Keratinocyte (primary cell): ENCODE measurements around the gene ATP11A. TPM values are rescaled to one million over a fixed set of nuclear protein-coding genes. Genes with fewer than 3 reads are reported as not detected.

Experiments used
- DNase-seq: peaks from one replicate; pipeline ENCODE4 v3.0.0-alpha.2; 2011; ENCODE audit warnings: low read depth, missing footprints, low spot score
- FAIRE-seq: peaks from 2 replicates; lab custom pipeline; 2011; peaks lifted over from hg19 to GRCh38; lab: Jason Lieb, UNC
- H2AFZ ChIP-seq: 2 replicates; pipeline ENCODE4 v1.6.0; 2012; ENCODE audit warnings: low read length, control low read depth, inconsistent platforms; ENCODE audit not compliant: control insufficient read depth
- H3K27ac ChIP-seq: 2 replicates; pipeline ENCODE4 v1.5.1; 2011; ENCODE audit warnings: low read length; ENCODE audit not compliant: control insufficient read depth, insufficient read depth
- H3K27me3 ChIP-seq: 3 replicates; pipeline ENCODE4 v1.6.0; 2011; ENCODE audit warnings: low read length; ENCODE audit not compliant: control insufficient read depth, insufficient read depth; ENCODE audit errors: extremely low read depth
- H3K36me3 ChIP-seq, 2 experiments: 2 replicates in 1 of 2; 3 replicates in 1 of 2; pipeline ENCODE4 v1.5.1; 2011; ENCODE audit warnings: low read length in 2 of 2, mild to moderate bottlenecking in 1 of 2; ENCODE audit not compliant: control insufficient read depth in 2 of 2, insufficient read depth in 2 of 2; ENCODE audit errors: extremely low read depth in 1 of 2
- H3K4me1 ChIP-seq: 3 replicates; pipeline ENCODE4 v1.5.1; 2011; ENCODE audit warnings: low read length; ENCODE audit not compliant: control insufficient read depth, insufficient read depth; ENCODE audit errors: extremely low read depth
- H3K4me2 ChIP-seq: 3 replicates; pipeline ENCODE4 v1.6.0; 2011; ENCODE audit warnings: low read depth, low read length; ENCODE audit not compliant: control insufficient read depth, insufficient read depth; ENCODE audit errors: extremely low read depth
- H3K4me3 ChIP-seq, 3 experiments: fragments of 200-600 bp in 1 of 3; sonication (generic) in 1 of 3; 2 replicates in 2 of 3; 3 replicates in 1 of 3; pipeline ENCODE4 v1.5.1; 2011 to 2016; ENCODE audit warnings: low read length in 3 of 3, mild to moderate bottlenecking in 3 of 3, control low read depth in 2 of 3, inconsistent platforms in 1 of 3, low read depth in 1 of 3, mixed read lengths in 1 of 3, mixed run types in 1 of 3, moderate library complexity in 1 of 3; ENCODE audit not compliant: control insufficient read depth in 2 of 3, insufficient read depth in 2 of 3; ENCODE audit errors: extremely low read depth in 1 of 3
- H3K79me2 ChIP-seq: 2 replicates; pipeline ENCODE4 v1.6.0; 2012; ENCODE audit warnings: low read length; ENCODE audit not compliant: control insufficient read depth, insufficient read depth
- H3K9ac ChIP-seq: 3 replicates; pipeline ENCODE4 v1.6.0; 2011; ENCODE audit warnings: low read length; ENCODE audit not compliant: control insufficient read depth, insufficient read depth; ENCODE audit errors: extremely low read depth
- H3K9me1 ChIP-seq: 3 replicates; pipeline ENCODE4 v1.6.0; 2011; ENCODE audit warnings: low read length; ENCODE audit not compliant: control insufficient read depth, insufficient read depth; ENCODE audit errors: extremely low read depth
- H3K9me3 ChIP-seq: 2 replicates; pipeline ENCODE4 v1.5.1; 2012; ENCODE audit warnings: low read depth, low read length; ENCODE audit not compliant: control insufficient read depth
- H4K20me1 ChIP-seq: 3 replicates; pipeline ENCODE4 v1.6.0; 2011; ENCODE audit warnings: low read length; ENCODE audit not compliant: control insufficient read depth, insufficient read depth; ENCODE audit errors: extremely low read depth
- CTCF ChIP-seq, 3 experiments: IDR thresholded peaks in 1 of 3; conservative IDR thresholded peaks in 1 of 3; optimal IDR thresholded peaks in 1 of 3; 2 replicates in 2 of 3; 3 replicates in 1 of 3; pipeline versions ENCODE3 to v1.5.1; 2011; ENCODE audit warnings: low read length in 3 of 3, mild to moderate bottlenecking in 3 of 3, moderate library complexity in 2 of 3, control low read depth in 1 of 3, inconsistent platforms in 1 of 3; ENCODE audit not compliant: insufficient read depth in 2 of 3; ENCODE audit errors: extremely low read depth in 1 of 3
- EZH2 ChIP-seq: IDR thresholded peaks from one replicate; pipeline ENCODE4 v1.6.1; 2012; ENCODE audit warnings: inconsistent platforms, mild to moderate bottlenecking, low read length, moderate library complexity
- dilution Hi-C: fragments of 300-500 bp; cut with MboI; formaldehyde crosslinking; loops from one replicate; pipeline ENCODE4 v1.7.0; 2020; ENCODE audit warnings: low sequenced_read_pairs; ENCODE audit not compliant: extremely low pct_ligation_motif_present
- polyA plus RNA-seq, 5 experiments: library from polyadenylated mRNA; depleted of rRNA in 3 of 5; stranded (reverse) in 3 of 5; stranded (forward) in 1 of 5; unstranded in 1 of 5; fragments of >200 nt; gene quantifications; 1 replicate in 1 of 5; 2 replicates in 3 of 5; 3 replicates in 1 of 5; pipeline versions ENCODE4 v1.2.1 to v1.2.3, GENCODE V29; 2011 to 2012; ENCODE audit warnings: missing spikeins in 2 of 5, low read depth in 1 of 5, low replicate concordance in 1 of 5

The ATP11A gene
- polyA plus RNA-seq, 1 donor (not counting 4 experiments of a cell fraction or from before 2014, with no cell fraction given), result 4.3 TPM

DNA sequence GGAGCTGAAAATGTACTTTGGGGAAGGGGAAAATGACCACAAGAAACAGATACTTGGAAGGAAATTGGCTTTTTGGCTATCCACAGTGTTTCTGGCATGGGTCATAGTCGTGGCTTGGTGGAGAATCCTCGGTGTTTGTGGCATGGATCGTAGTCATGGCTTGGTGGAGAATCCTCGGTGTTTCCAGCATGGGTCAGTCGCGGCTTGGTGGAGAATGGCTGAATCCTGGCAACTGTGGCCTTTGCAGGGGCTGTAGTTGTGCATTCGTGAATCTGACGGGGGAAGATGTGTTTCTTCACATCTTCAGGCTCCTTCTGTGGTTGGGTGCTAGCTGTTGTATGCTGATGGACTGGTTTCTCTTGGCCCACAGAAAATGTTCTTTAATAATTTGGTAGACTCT, 217.4 kb downstream of the ATP11A start:
- Histone ChIP-seq H3K9me1 (no peaks in the 10 kb centered on the region), H3K4me2 (no peak overlapping the region), H3K9me3 (peaks cover 3% of the 10 kb centered on the region), H3K9ac (no peak overlapping the region), H3K79me2 (no peaks in the 10 kb centered on the region), H3K36me3 (no peaks in the 10 kb centered on the region), H4K20me1 (no peaks in the 10 kb centered on the region), H3K4me1 (no peaks in the 10 kb centered on the region), H3K27me3 (peaks cover 9% of the 10 kb centered on the region), H3K27ac (no peak overlapping the region), H3K4me3 (no peak overlapping the region), H2AFZ (no peak overlapping the region)
- TF ChIP-seq CTCF (optimal IDR thresholded peaks at IDR 0.05 in 1 of 3, IDR thresholded peaks at IDR 0.05 in 1 of 3, conservative IDR thresholded peaks at IDR 0.05 in 1 of 3; ENCODE audit: extremely low read depth in 1 of 3, insufficient read depth in 2 of 3, low read length in 3 of 3) (no peak), EZH2 (no peak)
- dilution Hi-C loops, result no loop called here
- DNase-seq, result no peak
- FAIRE-seq, result no peak

- Histone ChIP-seq H3K36me3 (no peaks in the 10 kb centered on the region), H2AFZ (no peak overlapping the region), H3K27ac (no peak overlapping the region), H3K9me3 (peaks cover 3% of the 10 kb centered on the region), H3K4me3 (no peak overlapping the region), H3K4me2 (no peak overlapping the region), H4K20me1 (no peaks in the 10 kb centered on the region), H3K79me2 (no peaks in the 10 kb centered on the region), H3K9ac (no peak overlapping the region), H3K27me3 (peaks cover 2% of the 10 kb centered on the region), H3K4me1 (no peaks in the 10 kb centered on the region), H3K9me1 (no peaks in the 10 kb centered on the region)
- DNase-seq (no peak), FAIRE-seq (no peak)
- TF ChIP-seq EZH2 (no peak), CTCF (optimal IDR thresholded peaks at IDR 0.05 in 1 of 3, IDR thresholded peaks at IDR 0.05 in 1 of 3, conservative IDR thresholded peaks at IDR 0.05 in 1 of 3; ENCODE audit: extremely low read depth in 1 of 3, insufficient read depth in 2 of 3, low read length in 3 of 3) (no peak)
- dilution Hi-C loops, result no loop called here
Observed at GRCh38 chr13:112907871-112908331, 218.1 kb downstream of the ATP11A start.
